Adrenal gland (tissue), 5 donors: Measurements from ENCODE around the gene SULT6B1.

Experiments
- POLR2A ChIP-seq, 2 donors: fragments of 450-650 bp; IDR thresholded peaks; one replicate each; pipeline ENCODE4 v1.6.1; 2017; ENCODE audit warnings: antibody characterized with exemption in 2 of 2, mild to moderate bottlenecking in 2 of 2, moderate library complexity in 1 of 2
- TF ChIP-seq, protein P1 (sequence below), 6 experiments: fragments of 450-650 bp in 4 of 6; fragments of 200-600 bp in 2 of 6; sonication (generic) in 1 of 6; IDR thresholded peaks; 1 replicate in 5 of 6; 2 replicates in 1 of 6; pipeline versions ENCODE4 v1.5.1 to v1.8.0; 2016 to 2021; ENCODE audit warnings: antibody characterized with exemption in 6 of 6, mild to moderate bottlenecking in 2 of 6, moderate library complexity in 1 of 6
- donor health status: DM: no; HTN: no; CAD: no.

DNA sequence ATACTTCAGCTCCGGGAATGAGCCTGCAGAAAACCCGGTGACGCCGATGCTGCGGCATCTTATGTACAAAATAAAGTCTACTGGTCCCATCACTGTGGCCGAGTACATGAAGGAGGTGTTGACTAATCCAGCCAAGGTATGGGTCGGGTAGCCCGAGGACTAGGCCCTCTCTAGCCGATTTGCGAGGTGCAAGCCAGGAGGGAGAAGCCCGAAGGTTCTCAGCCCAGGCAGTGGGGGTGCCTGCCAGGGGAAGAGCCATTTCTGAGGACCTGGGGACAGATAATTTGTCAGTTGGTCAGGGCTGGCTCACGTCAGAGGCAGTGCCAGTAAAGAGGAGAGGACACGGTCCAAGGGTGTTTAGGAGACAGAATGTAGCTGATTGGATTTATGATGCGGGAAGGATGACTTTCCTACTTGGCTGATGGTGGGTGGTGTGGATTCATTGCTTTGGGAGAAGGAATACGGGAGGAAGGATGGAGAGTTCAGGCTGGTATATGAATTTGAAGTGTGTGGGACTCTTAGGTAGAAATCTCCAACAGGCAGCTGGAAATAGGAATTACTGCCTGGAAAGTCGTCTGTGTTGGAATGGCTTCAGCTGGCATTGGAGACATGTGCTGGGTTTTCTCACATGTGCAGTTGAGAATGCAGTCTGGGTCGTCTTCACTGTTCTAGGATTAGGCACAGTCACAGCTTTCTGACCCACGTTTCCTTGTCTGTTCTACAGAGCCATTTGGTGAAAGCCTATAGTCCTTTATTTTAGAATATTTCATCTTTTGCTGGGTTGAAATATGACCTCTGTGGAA is 43.9 kb upstream of the SULT6B1 start:
- no peak for TF ChIP-seq POLR2A (IDR thresholded peaks at IDR 0.05)
- TF ChIP-seq, protein P1, sequence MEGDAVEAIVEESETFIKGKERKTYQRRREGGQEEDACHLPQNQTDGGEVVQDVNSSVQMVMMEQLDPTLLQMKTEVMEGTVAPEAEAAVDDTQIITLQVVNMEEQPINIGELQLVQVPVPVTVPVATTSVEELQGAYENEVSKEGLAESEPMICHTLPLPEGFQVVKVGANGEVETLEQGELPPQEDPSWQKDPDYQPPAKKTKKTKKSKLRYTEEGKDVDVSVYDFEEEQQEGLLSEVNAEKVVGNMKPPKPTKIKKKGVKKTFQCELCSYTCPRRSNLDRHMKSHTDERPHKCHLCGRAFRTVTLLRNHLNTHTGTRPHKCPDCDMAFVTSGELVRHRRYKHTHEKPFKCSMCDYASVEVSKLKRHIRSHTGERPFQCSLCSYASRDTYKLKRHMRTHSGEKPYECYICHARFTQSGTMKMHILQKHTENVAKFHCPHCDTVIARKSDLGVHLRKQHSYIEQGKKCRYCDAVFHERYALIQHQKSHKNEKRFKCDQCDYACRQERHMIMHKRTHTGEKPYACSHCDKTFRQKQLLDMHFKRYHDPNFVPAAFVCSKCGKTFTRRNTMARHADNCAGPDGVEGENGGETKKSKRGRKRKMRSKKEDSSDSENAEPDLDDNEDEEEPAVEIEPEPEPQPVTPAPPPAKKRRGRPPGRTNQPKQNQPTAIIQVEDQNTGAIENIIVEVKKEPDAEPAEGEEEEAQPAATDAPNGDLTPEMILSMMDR (IDR thresholded peaks at IDR 0.05) = no peak
